Hematopoietic multipotent progenitor cell treated with erythropoietin and hydrocortisone succinate and interleukin-3 and kit ligand, for 17 days (in vitro differentiated cells): ENCODE measurements around the gene MBLAC1.

Experiments used
- DNase-seq: peaks from one replicate; pipeline ENCODE4 v3.0.0-alpha.2; 2015; ENCODE audit warnings: low spot score

The MBLAC1 gene

DNA sequence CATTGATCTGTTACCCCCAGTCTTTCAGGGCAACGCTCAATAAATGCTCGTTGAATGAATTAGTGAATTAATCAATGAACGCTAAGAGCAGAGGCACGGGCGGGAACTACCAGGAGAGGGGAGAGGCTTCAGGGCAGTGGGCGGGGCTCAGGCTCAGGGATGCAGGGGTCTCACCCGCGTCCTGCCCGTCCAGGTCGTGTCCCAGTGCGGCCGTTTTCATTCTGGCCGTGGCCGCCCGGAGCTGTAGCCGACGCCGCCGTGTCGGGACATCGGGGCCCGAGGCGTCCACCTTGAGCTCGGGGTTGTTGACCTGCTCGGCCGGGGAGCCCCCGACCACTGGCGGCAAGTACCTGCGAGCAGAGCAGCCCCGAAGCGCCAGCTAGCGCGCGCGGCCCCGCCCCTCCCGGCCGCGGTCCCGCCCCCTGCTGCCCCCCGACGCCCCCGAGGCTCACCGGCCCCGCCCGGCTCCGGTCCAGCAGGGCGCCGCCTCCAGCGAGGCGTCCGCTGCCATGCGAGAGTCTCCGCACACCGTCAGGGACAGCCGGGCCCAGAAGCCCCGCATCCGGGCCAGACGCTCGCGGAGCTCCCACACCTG is 44.4 kb downstream of the MBLAC1 start:
- DNase-seq: no peak

DNA sequence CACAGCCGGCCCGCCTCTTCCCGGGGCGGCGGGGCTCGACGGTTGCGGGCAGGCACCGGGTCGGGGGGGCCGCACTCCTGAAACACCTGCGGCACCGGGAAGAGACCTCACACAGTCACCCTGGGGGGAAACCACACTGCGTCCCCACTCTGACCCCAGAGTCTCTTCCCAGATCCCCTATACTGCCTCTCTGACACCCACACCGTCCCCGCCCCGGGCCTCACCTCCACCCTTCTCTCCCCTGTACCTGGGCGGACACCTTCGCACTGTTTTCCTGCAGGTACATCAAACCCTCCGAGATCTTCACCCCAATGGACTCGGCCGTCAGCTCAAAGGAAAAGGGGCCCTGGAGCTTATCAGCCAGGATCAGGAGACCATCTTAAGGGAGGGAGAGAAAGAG is 45.1 kb downstream of the MBLAC1 start:
- no peak for DNase-seq

- DNase-seq: no peak
Observed at GRCh38 chr7:100173806-100174495, 47.2 kb downstream of the MBLAC1 start.

- DNase-seq: no peak
Observed at GRCh38 chr7:100174582-100174981, 47.8 kb downstream of the MBLAC1 start.

DNA sequence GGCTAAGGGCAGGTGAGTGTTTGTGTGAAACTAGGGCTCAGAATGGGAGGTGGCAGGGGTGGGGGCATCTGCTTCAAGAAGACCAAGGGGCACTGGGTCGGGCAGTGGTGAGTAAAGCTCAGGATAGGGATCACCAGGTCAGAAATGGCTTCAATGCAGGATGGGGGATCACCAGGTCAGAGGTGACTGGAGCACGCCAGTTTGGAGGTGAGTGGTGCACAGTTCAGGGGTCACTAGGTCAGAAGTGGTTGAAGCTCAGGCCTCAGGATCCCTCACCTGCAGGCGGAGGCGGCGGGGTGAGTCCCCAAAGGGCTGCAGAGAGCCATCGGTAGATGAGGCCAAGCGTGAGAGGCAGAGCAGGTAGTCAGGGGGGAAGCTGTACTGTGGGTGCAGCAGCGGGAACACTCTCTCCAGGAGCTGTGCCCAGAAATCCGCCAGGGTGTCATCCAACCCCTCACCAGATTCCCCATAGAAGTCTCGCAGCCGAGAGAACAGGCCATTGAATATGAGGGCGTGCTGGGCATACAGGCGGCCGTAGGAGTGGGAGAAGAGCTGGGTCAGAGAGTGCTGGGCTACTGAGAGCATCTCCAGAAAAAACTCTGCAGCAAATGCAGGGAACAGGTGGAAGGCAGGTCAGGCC is 48.6 kb downstream of the MBLAC1 start:
- no peak for DNase-seq

GRCh38 chr7:100176096-100177044 is 49.6 kb downstream of the MBLAC1 start:
- DNase-seq: no peak

- peak; percentile 83 for DNase-seq
Observed at GRCh38 chr7:100177045-100178001, 50.6 kb downstream of the MBLAC1 start, which contains the start of the genes GPC2 and STAG3. Gene GPC2 (minus strand): TSS chr7:100177381. CDS start chr7:100177199, 182 bp downstream. Gene STAG3 (plus strand): TSS chr7:100177918. CDS start chr7:100180557, 2,639 bp downstream.
